OCI-LY3 (cell line): ENCODE data around the gene TNP2.

Experiments used
- CTCF ChIP-seq: fragments of 200-600, 300-600 bp; sonication (generic); IDR thresholded peaks from 2 replicates; pipeline ENCODE4 v1.5.1; 2014; ENCODE audit warnings: antibody characterized with exemption, low read length, low read depth
- EZH2phosphoT487 ChIP-seq: fragments of 200-600 bp; shearing (Covaris generic); IDR thresholded peaks from 2 replicates; pipeline ENCODE4 v1.6.1; 2018; ENCODE audit warnings: antibody characterized with exemption, mixed run types, low read depth

GRCh38 chr16:11229906-11230305, 39.2 kb downstream of the TNP2 start:
- TF ChIP-seq CTCF (no peak), EZH2phosphoT487 (no peak)
